NOMO-1 treated with DMSO at 0.1 percent for 48 hours (cell line): ENCODE measurements around the gene LCNL1.

ENCODE experiments used
- DNase-seq: peaks from one replicate; lab custom pipeline; 2025; ENCODE audit not compliant: unreplicated experiment; lab: John Stamatoyannopoulos, UW

The LCNL1 gene

DNA sequence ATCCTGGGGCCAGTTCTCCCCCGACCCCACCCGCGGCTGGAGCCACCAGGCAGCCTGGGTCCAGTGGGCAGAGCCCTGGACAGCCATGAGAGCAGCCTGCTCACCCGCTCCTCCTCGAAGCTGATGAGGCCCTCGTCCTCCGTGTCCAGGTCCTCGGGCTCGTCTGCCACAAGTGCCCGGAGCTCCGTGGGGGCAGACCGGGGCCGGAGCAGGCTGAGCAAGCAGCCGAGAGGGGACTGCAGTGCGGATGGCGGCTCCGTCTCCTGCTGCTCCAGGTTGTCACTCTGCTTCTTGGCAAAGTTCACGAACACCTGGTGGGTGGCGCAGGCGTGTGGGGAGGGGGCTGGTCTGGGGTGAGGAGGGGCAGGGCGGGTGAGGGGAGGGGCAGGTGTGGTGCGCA lies 25.5 kb downstream of the LCNL1 start:
- DNase-seq, result no peak

DNA sequence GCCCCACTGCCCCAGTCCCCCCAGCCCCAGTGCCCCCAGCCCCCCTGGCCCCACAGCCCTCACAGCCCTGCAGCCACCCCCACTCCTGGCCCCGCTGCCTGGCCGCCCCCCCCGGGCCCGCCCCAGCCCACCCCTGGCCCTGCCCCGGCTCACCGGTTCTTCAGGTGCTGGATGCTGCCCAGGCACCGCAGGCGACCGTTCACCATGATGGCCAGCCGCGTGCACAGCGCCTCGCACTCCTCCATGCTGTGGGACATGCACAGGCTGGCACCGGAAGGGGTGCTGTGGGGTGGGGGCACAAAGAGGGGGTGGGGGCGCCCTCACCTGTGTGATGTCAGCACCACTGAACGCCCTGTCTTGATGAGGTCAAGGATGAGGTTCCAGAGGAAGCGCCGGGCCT lies 26.4 kb downstream of the LCNL1 start:
- DNase-seq, result no peak

DNA sequence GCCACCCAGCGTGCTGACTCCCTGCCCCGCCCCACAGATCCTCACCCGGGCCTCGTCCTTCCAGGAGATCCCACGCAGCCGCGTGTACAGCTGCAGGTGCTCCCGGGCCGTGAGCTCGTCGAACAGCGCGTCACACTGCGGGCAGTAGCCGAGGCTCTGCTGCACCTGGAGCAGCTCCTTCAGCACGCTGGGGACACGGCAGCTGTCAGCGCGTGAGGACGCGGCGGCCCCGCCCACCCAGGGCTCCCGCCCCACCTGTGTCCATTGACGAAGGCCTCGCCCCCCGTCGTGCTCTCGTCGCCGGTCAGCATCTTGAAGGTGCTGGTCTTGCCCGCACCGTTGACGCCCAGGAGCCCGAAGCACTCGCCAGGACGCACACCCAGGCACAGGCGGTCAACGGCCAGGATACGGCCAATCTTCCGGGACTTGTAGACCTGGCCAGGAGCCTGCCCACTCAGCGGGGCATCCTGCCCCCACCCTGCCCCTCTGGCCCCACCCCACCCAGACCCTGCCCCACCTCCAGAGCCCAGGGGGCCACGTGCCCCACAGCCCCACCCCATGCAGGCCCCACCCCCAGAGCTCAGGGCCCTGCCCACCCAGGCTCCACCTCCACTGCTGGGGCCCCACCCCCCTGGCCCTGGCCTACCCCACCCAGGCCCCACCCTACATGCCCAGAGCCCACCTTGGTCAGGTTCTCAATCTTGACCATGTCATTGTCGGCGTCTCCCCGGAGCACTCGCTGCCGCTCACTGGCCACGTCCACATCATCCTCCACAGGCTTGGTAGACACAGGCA lies 27.3 kb downstream of the LCNL1 start:
- DNase-seq, result no peak

DNA sequence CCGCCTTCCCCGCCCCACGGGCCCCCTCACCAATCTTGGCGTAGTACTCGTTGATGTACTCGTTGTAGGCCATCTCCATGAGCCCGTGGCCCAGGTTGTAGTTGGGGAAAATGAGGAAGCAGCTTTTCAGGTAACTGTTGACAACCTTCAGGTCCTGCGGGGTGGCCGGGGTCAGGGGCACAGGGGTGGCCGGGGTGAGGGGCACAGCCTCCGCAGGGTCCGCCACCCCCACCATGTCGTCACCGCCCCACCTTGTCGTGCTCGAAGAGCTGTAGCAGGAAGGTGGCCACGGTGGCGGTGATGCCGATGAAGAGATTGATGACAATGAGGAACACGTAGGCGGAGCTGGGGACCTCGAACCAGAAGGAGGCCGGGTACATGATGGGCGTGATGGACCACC lies 28.4 kb downstream of the LCNL1 start:
- no peak for DNase-seq

DNA sequence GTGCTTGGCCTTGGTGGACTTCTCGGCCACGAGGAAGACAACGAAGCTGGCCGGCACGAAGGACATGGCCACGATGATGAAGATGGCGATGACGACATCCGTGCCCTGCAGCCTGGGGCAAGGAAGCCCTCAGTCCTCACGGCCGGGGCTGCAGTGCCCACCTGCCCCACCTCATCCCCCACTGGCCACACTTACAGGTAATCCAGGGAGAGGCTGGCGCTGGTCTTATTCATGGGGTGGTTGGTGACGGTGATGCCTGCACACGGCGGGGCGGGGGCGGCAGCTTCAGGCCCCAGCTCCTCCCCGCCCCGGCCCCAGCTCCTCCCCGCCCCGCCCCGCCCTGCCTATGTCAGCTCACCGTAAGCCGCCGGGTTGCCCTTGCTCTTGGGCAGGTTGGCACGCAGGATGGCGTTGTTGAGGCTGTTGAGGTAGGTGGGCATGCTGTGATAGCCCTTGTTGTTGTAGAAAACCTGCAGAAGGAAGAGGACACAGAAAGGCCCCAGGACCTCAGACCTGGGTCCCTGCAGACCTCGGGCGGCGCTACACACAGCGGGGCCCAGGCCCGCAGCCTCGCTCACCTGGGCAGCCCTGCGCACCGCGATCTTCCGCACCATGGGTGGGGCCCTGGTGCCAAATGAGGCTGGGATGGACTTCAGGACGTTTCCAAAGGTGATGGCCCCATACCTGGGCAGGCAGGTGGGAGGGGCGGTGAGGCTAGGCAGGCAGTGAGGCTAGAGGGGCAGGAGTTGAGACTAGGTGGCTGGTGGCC lies 29.3 kb downstream of the LCNL1 start:
- DNase-seq, result no peak

- DNase-seq, result no peak
Observed at GRCh38 chr9:137012694-137013570, 30.1 kb downstream of the LCNL1 start.

DNA sequence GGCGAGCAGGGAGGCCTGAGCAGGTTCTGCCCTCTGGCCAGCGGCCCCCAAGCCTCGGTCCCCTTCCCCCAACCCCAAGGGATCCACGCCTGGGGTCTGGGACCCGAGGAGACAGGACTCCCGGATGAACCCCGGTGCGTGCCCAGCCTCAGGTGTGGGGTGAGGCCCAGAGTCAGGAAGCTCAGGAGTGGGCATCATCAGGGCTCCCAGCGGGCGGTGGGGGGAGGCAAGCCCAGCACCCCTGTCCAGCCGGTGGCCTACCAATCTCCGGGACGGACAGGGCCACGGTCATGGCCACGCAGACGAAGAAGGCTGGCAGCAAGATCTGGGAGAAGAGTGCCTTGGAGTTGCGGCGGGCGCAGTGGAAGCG lies 30.8 kb downstream of the LCNL1 start:
- DNase-seq, result no peak

- DNase-seq, result no peak
Observed at GRCh38 chr9:137014166-137014565, 31.4 kb downstream of the LCNL1 start.

DNA sequence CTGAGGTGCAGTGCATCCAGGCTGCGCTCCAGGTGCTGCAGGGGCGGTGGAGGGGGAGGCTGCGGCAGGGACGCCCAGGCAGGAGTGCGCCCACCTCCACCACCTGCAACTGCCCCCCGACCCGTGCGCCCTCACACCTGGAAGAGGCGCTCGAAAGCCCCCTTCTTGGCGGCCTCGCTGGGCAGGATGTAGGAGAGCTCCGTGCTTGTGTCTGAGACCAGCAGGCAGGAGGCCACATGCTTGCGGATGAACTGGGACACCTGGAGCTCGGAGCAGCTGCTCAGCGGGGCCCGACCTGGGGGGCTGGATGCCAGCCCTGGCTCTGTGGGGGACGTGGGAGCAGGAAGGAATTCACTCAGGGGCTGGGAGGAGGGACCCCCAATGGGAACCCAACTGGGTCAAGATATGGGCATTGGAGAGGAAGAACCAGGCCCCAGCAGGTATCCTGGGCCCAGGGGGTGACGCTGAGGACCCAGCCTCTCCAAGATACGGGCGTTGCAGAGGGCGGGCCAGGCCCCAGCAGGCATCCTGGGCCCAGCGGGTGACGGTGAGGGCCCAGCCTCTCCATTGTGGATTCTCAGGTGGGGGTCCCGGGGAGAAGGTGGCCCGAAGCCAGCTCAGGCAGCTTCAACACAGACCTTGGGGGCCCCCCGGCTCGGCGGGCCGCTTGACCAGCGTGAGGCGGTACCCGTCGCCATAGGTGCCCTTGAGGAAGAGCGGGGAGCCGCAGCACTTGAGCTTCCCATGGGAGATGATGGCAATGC lies 32.2 kb downstream of the LCNL1 start:
- DNase-seq, result no peak

GRCh38 chr9:137015540-137015930 lies 32.7 kb downstream of the LCNL1 start:
- DNase-seq, result no peak

DNA sequence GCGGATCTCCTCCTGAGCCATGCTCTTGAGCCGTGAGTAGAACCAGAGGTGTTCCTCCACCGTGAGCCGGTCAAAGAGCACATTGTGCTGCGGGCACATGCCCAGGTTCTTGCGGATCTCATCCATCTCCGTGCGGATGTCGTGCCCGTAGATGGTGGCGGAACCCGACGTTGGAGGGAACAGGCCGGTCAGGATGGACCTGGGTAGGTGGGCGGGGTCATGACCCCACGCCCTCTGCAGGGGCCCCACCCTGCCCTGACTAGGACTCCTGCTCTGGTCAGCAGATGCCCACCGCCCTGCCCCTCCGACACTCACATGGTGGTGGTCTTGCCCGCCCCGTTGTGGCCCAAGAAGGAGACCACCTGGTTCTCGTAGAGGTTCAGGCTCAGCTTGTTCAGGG lies 33.2 kb downstream of the LCNL1 start:
- DNase-seq, result no peak

DNA sequence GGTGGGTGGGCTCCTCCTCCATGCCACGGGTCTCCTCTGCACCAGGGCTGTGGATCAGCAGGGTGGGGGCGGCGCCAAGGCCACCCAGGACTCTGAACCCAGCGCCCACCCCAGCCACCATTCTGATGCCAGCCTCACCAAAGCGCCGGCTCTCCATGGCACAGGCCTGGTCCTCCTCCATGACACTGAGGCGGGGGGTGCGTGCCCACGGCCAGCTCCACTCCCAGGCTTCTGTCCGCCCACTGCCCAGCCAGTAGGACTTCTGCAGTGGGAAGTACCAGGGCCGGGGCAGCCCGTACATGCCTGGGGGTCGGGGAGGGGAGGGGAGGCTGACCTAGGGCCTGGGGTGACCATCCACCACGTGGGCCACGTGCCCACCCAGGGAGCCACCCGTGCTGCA lies 33.6 kb downstream of the LCNL1 start:
- no peak for DNase-seq

- DNase-seq, result no peak
Observed at GRCh38 chr9:137017071-137017470, 34.3 kb downstream of the LCNL1 start.

- DNase-seq, result no peak
Observed at GRCh38 chr9:137017791-137018497, 35.2 kb downstream of the LCNL1 start.

- DNase-seq, result no peak
Observed at GRCh38 chr9:137018761-137019559, 36.2 kb downstream of the LCNL1 start.

- no peak for DNase-seq
Observed at GRCh38 chr9:137019891-137020683, 37.3 kb downstream of the LCNL1 start.

DNA sequence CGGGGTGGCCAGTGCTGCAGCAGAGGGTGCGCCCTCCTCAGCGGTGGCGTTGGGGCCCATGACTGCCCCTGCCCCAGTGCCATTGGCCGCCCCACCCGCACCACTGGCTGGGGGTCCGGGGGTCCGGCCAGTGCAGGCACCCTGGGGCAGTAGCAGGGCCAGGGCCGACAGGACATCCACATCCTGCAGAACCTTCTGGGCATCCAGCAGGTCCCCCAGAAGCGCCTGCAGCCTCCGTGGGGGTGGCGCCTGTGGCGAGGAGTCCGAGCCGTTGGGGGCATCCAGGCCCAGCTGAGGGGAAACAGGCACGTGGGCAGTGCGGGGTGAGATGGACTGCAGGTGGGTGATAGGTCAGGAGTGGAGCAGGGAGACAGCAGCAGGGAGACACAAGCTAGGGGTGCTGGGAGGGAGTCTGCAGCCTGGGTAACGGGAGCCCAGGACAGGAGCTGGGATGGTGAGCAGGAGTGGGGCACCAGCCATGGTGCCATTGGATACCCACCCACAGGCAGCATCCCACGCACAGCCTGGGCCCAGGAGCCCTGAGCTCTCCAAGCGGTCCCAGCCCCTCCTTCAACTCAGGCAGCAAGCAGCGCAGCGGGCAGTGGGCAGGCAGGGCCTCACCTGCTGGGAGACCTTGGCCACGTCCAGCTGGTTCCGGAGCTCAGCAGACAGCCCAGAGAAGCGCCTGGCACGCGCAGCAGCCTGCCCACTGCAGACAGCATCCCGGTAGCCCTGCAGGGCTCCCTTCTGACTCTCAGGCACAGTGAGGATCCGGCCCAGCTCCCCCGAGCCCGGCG lies 38.2 kb downstream of the LCNL1 start:
- DNase-seq, result no peak

DNA sequence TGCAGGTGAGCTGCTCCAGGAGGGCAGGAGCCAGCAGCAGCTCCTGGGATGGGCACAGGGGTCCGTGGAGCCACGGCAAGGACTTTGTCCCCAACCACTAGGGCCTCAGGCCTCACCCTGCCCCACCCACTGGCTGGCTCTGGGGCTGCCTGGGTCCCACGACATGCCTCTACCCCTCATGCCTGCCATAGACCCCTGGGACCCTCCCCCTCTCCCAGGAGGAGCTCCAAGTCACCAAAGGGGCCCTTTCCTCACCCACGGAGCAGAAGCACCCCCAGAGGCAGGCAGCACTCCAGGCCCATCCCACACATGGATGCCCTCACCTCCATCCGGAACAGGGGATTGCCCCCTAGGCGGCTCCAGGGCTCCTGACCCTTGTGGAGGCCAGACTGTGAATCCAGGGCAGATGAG lies 38.8 kb downstream of the LCNL1 start:
- no peak for DNase-seq
